ENCODE results near the gene TVP23A.

DNA sequence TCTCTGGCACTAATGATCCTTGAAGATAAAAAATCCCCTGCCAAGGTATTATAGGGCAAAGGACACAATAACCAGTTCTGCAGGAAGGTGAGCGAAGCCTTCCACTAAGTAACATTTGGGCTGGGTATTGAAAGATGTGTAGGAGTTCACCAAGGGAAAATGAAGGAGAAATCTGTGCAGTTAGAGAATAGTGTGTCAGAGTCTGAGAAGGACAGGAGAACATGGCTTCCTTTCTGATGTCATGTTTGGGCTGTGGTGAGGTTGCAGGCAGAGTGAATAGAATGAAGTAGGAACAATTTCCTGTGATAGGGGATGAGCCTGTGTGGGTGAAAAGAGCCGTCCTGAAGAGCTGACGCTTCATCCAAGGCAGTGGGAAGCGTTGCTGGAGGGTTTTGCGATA, 34.4 kb upstream of the TVP23A start:
- TF ChIP-seq, protein P1, sequence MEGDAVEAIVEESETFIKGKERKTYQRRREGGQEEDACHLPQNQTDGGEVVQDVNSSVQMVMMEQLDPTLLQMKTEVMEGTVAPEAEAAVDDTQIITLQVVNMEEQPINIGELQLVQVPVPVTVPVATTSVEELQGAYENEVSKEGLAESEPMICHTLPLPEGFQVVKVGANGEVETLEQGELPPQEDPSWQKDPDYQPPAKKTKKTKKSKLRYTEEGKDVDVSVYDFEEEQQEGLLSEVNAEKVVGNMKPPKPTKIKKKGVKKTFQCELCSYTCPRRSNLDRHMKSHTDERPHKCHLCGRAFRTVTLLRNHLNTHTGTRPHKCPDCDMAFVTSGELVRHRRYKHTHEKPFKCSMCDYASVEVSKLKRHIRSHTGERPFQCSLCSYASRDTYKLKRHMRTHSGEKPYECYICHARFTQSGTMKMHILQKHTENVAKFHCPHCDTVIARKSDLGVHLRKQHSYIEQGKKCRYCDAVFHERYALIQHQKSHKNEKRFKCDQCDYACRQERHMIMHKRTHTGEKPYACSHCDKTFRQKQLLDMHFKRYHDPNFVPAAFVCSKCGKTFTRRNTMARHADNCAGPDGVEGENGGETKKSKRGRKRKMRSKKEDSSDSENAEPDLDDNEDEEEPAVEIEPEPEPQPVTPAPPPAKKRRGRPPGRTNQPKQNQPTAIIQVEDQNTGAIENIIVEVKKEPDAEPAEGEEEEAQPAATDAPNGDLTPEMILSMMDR (IDR thresholded peaks at IDR 0.05): no peak
- no peak for TF ChIP-seq POLR2A (IDR thresholded peaks at IDR 0.05)
